H9 (cell line): ENCODE measurements around the gene PCDHA11. TPM values are rescaled to one million over a fixed set of nuclear protein-coding genes. Genes with fewer than 3 reads are reported as not detected.

Experiments used
- DNase-seq: peaks from one replicate; pipeline ENCODE4 v3.0.0-alpha.2; 2017
- H2AFZ ChIP-seq: one replicate; pipeline ENCODE4 v1.6.1; 2013; ENCODE audit warnings: mild to moderate bottlenecking, low read length, control low read depth, moderate library complexity
- H2AK5ac ChIP-seq: 2 replicates; pipeline ENCODE4 v1.6.1; 2013; ENCODE audit warnings: low read length, control low read depth, mixed read lengths; ENCODE audit not compliant: insufficient read length
- H2BK120ac ChIP-seq: one replicate; pipeline ENCODE4 v1.6.1; 2013; ENCODE audit warnings: low read depth, mild to moderate bottlenecking, low read length, control low read depth, inconsistent platforms; ENCODE audit not compliant: poor library complexity, severe bottlenecking
- H2BK12ac ChIP-seq: 2 replicates; pipeline ENCODE4 v1.6.1; 2013; ENCODE audit warnings: low read length, control low read depth, mixed read lengths, low read depth; ENCODE audit not compliant: insufficient read length
- H2BK15ac ChIP-seq: 2 replicates; pipeline ENCODE4 v1.6.1; 2013; ENCODE audit warnings: low read depth, low read length, control low read depth
- H2BK20ac ChIP-seq: one replicate; pipeline ENCODE4 v1.6.1; 2013; ENCODE audit warnings: low read depth, mild to moderate bottlenecking, low read length, control low read depth, inconsistent platforms; ENCODE audit not compliant: poor library complexity, severe bottlenecking
- H2BK5ac ChIP-seq: 2 replicates; pipeline ENCODE4 v1.6.1; 2013; ENCODE audit warnings: low read length, control low read depth, mixed read lengths; ENCODE audit not compliant: insufficient read length
- H3K14ac ChIP-seq: 2 replicates; pipeline ENCODE4 v1.6.1; 2013; ENCODE audit warnings: low read length, control low read depth; ENCODE audit not compliant: insufficient read depth
- H3K18ac ChIP-seq: 2 replicates; pipeline ENCODE4 v1.6.1; 2013; ENCODE audit warnings: low read depth, mild to moderate bottlenecking, mixed read lengths, low read length, control low read depth; ENCODE audit not compliant: insufficient read length
- H3K23ac ChIP-seq: 2 replicates; pipeline ENCODE4 v1.6.1; 2013; ENCODE audit warnings: low read length, control low read depth, mixed read lengths, low read depth; ENCODE audit not compliant: insufficient read length
- H3K23me2 ChIP-seq: 2 replicates; pipeline ENCODE4 v1.6.1; 2013; ENCODE audit warnings: low read depth, mild to moderate bottlenecking, mixed read lengths, low read length, control low read depth; ENCODE audit not compliant: insufficient read length, poor library complexity, severe bottlenecking
- H3K27ac ChIP-seq: 2 replicates; pipeline ENCODE4 v1.5.1; 2013; ENCODE audit warnings: low read length, control low read depth, mixed read lengths, low read depth; ENCODE audit not compliant: insufficient read length
- H3K27me3 ChIP-seq: 2 replicates; pipeline ENCODE4 v1.6.1; 2013; ENCODE audit warnings: low read length, control low read depth, inconsistent platforms; ENCODE audit not compliant: insufficient read depth
- H3K4ac ChIP-seq: 2 replicates; pipeline ENCODE4 v1.6.1; 2013; ENCODE audit warnings: low read depth, mild to moderate bottlenecking, control low read depth, inconsistent platforms, low read length, moderate library complexity
- H3K4me1 ChIP-seq: 2 replicates; pipeline ENCODE4 v1.6.1; 2013; ENCODE audit warnings: low read length, control low read depth, inconsistent platforms; ENCODE audit not compliant: insufficient read depth
- H3K4me2 ChIP-seq: 2 replicates; pipeline ENCODE4 v1.6.1; 2013; ENCODE audit warnings: low read length, control low read depth, mixed read lengths; ENCODE audit not compliant: insufficient read length, insufficient read depth
- H3K56ac ChIP-seq: 2 replicates; pipeline ENCODE4 v1.6.1; 2013; ENCODE audit warnings: low read depth, mild to moderate bottlenecking, mixed read lengths, low read length, control low read depth; ENCODE audit not compliant: insufficient read length
- H3K79me1 ChIP-seq: 2 replicates; pipeline ENCODE4 v1.6.1; 2013; ENCODE audit warnings: low read depth, mild to moderate bottlenecking, moderate library complexity, low read length, control low read depth, inconsistent platforms; ENCODE audit not compliant: insufficient read depth, poor library complexity, severe bottlenecking
- H3K79me2 ChIP-seq: 2 replicates; pipeline ENCODE4 v1.6.1; 2013; ENCODE audit warnings: low read length, control low read depth, inconsistent platforms; ENCODE audit not compliant: insufficient read depth
- H3K9ac ChIP-seq: 2 replicates; pipeline ENCODE4 v1.6.1; 2013; ENCODE audit warnings: low read length, control low read depth, mixed read lengths; ENCODE audit not compliant: insufficient read length; ENCODE audit errors: extremely low read depth
- H3K9me3 ChIP-seq: one replicate; pipeline ENCODE4 v1.6.1; 2013; ENCODE audit warnings: low read depth, low read length, inconsistent platforms; ENCODE audit not compliant: control insufficient read depth
- H3T11ph ChIP-seq: one replicate; pipeline ENCODE4 v1.6.1; 2013; ENCODE audit warnings: mild to moderate bottlenecking, low read length, control low read depth, inconsistent platforms
- H4K20me1 ChIP-seq: one replicate; pipeline ENCODE4 v1.6.1; 2013; ENCODE audit not compliant: control insufficient read depth, insufficient read length, insufficient read depth
- H4K5ac ChIP-seq: 2 replicates; pipeline ENCODE4 v1.6.1; 2013; ENCODE audit warnings: low read depth, mild to moderate bottlenecking, mixed read lengths, low read length, control low read depth; ENCODE audit not compliant: insufficient read length
- H4K8ac ChIP-seq: replicated peaks from 2 replicates; pipeline ENCODE4 v1.6.1; 2013; ENCODE audit warnings: low read length, control low read depth, mixed read lengths, low read depth; ENCODE audit not compliant: insufficient read length
- H4K91ac ChIP-seq: 2 replicates; pipeline ENCODE4 v1.6.1; 2013; ENCODE audit warnings: low read depth, mild to moderate bottlenecking, moderate library complexity, mixed read lengths, low read length, control low read depth; ENCODE audit not compliant: insufficient read length
- H3K27ac Mint-ChIP-seq, 3 experiments: 2 replicates in 2 of 3; 3 replicates in 1 of 3; pipeline ENCODE4 v1.8.0; 2020 to 2021; ENCODE audit warnings: mixed read lengths in 3 of 3, mild to moderate bottlenecking in 1 of 3, moderate library complexity in 1 of 3
- H3K27me3 Mint-ChIP-seq: 2 replicates; pipeline ENCODE4 v1.8.0; 2021; ENCODE audit warnings: low read depth, mild to moderate bottlenecking, moderate library complexity, mixed read lengths
- H3K36me3 Mint-ChIP-seq, 3 experiments: 2 replicates in 2 of 3; 3 replicates in 1 of 3; pipeline ENCODE4 v1.8.0; 2020 to 2021; ENCODE audit warnings: low read depth in 3 of 3, mixed read lengths in 3 of 3; ENCODE audit not compliant: insufficient read depth in 1 of 3
- H3K4me1 Mint-ChIP-seq, 2 experiments: 2 replicates each; pipeline ENCODE4 v1.8.0; 2020; ENCODE audit warnings: mixed read lengths in 2 of 2
- H3K4me3 Mint-ChIP-seq, 2 experiments: 2 replicates in 1 of 2; 3 replicates in 1 of 2; pipeline ENCODE4 v1.8.0; 2020 to 2021; ENCODE audit warnings: mild to moderate bottlenecking in 2 of 2, mixed read lengths in 2 of 2, moderate library complexity in 1 of 2
- H3K9me3 Mint-ChIP-seq, 2 experiments: 2 replicates in 1 of 2; 3 replicates in 1 of 2; pipeline ENCODE4 v1.8.0; 2020; ENCODE audit warnings: mild to moderate bottlenecking in 2 of 2, mixed read lengths in 2 of 2, moderate library complexity in 1 of 2
- CTCF ChIP-seq: fragments of 200-600 bp; sonication (generic); conservative IDR thresholded peaks from 3 replicates; pipeline ENCODE4 v1.8.0; 2021; ENCODE audit warnings: antibody characterized with exemption, mild to moderate bottlenecking
- WGBS: extraction: QIAGEN DNeasy Blood & Tissue Kit; methylation state at CpG from one replicate; pipeline ENCODE4 v1.1.7; 2013; ENCODE audit warnings: missing lambda C conversion rate, low lambda C conversion rate, mixed read lengths; ENCODE audit not compliant: insufficient read length; ENCODE audit errors: extremely low coverage; 5-methylcytosine and 5-hydroxymethylcytosine counted together
- total RNA-seq: library from RNA; stranded (reverse); gene quantifications from 2 replicates; pipeline ENCODE4 v1.2.1, GENCODE V29; 2021

Gene PCDHA11
- total RNA-seq, 1 experiment from 2014 or later: 6.3 TPM

GRCh38 chr5:140857177-140857986, 11.4 kb upstream of the PCDHA11 start:
- no peak overlapping the region for H2BK15ac ChIP-seq
- no peak overlapping the region for H2BK12ac ChIP-seq
- H2BK120ac ChIP-seq: no peak overlapping the region
- H3K9me3 ChIP-seq: peaks cover 9% of the 10 kb centered on the region
- no peak overlapping the region for H3K4me2 ChIP-seq
- TF ChIP-seq CTCF: no peak
- no peaks in the 10 kb centered on the region for H3K27me3 Mint-ChIP-seq
- no peaks in the 10 kb centered on the region for H3K79me1 ChIP-seq
- H3K56ac ChIP-seq: no peak overlapping the region
- H3K14ac ChIP-seq: no peak overlapping the region
- H4K91ac ChIP-seq: no peak overlapping the region
- H3K27me3 ChIP-seq: no peaks in the 10 kb centered on the region
- peaks cover 32 to 50% (median 33%) of the 10 kb centered on the region in 3 experiments for H3K36me3 Mint-ChIP-seq
- H3K23ac ChIP-seq: no peak overlapping the region
- H3K23me2 ChIP-seq: no peaks in the 10 kb centered on the region
- H3T11ph ChIP-seq: no peak overlapping the region
- peaks cover 32 to 43% of the 10 kb centered on the region in 2 experiments for H3K9me3 Mint-ChIP-seq
- no peak overlapping the region for H3K18ac ChIP-seq
- no peaks in the 10 kb centered on the region for H4K20me1 ChIP-seq
- H3K27ac Mint-ChIP-seq: no peak overlapping the region
- H2AK5ac ChIP-seq: no peak overlapping the region
- no peak overlapping the region for H2BK20ac ChIP-seq
- no peak overlapping the region for H3K9ac ChIP-seq
- no peaks in the 10 kb centered on the region for H3K4me1 ChIP-seq
- H3K4me1 Mint-ChIP-seq: peaks cover 6 to 13% of the 10 kb centered on the region in 2 experiments; a peak in 3 of 4 replicates
- no peak overlapping the region for H4K5ac ChIP-seq
- WGBS: no CpG with 5 or more reads among the region's 94 CpGs
- H3K4ac ChIP-seq: no peak overlapping the region
- no peak overlapping the region for H4K8ac ChIP-seq
- no peaks in the 10 kb centered on the region for H3K79me2 ChIP-seq
- H2BK5ac ChIP-seq: no peak overlapping the region
- no peak overlapping the region for H2AFZ ChIP-seq
- H3K4me3 Mint-ChIP-seq: no peak overlapping the region
- peak; percentile 36 for DNase-seq
- no peak overlapping the region for H3K27ac ChIP-seq
